HG02970 (cell line): Measurements from ENCODE around the gene STOX1.
A peak's percentile ranks its signal among the peaks of the same experiment; 100 is the strongest.
"Not testable (repeated sequence)": the region's sequence is repeated elsewhere in the genome, so short reads cannot be mapped to it uniquely, and the experiment has no call there.

Experiments
- ATAC-seq: cut with Tn5 transposase; IDR thresholded peaks from one replicate; pipeline ENCODE4 v1.9.1; 2021; ENCODE audit warnings: mild to moderate bottlenecking, moderate library complexity, moderate number of reproducible peaks; ENCODE audit not compliant: unreplicated experiment, low FRiP score

The STOX1 gene

GRCh38 chr10:68826764-68827591, at the start of gene STOX1:
TSS of gene STOX1 (plus strand) at chr10:68827531. CDS start at chr10:68827624, 93 bp downstream.
- ATAC-seq: peak; percentile 59

- no peak for ATAC-seq
Observed at GRCh38 chr10:68781613-68782574, 45.4 kb upstream of the STOX1 start.

- ATAC-seq: no peak
Observed at GRCh38 chr10:68784476-68784875, 42.9 kb upstream of the STOX1 start.

GRCh38 chr10:68787813-68788212, 39.5 kb upstream of the STOX1 start:
- ATAC-seq: no peak

GRCh38 chr10:68790476-68790875, 36.9 kb upstream of the STOX1 start:
- no peak for ATAC-seq

- no peak for ATAC-seq
Observed at GRCh38 chr10:68792115-68792514, 35.2 kb upstream of the STOX1 start.

GRCh38 chr10:68795886-68796532, 31.3 kb upstream of the STOX1 start:
- ATAC-seq: no peak

GRCh38 chr10:68796605-68797004, 30.7 kb upstream of the STOX1 start:
- ATAC-seq: no peak

GRCh38 chr10:68800211-68800610, 27.1 kb upstream of the STOX1 start:
- no peak for ATAC-seq

- no peak for ATAC-seq
Observed at GRCh38 chr10:68804692-68805091, 22.6 kb upstream of the STOX1 start.

GRCh38 chr10:68810830-68811229, 16.5 kb upstream of the STOX1 start:
- not testable (repeated sequence) for ATAC-seq

- ATAC-seq: no peak
Observed at GRCh38 chr10:68811314-68812009, 15.9 kb upstream of the STOX1 start.

- no peak for ATAC-seq
Observed at GRCh38 chr10:68812420-68812819, 14.9 kb upstream of the STOX1 start.

GRCh38 chr10:68813559-68813958, 13.8 kb upstream of the STOX1 start:
- ATAC-seq: no peak

- no peak for ATAC-seq
Observed at GRCh38 chr10:68816796-68817412, 10.4 kb upstream of the STOX1 start.

- not testable (repeated sequence) for ATAC-seq
Observed at GRCh38 chr10:68820359-68820758, 7.0 kb upstream of the STOX1 start.

GRCh38 chr10:68822626-68823025, 4.7 kb upstream of the STOX1 start:
- ATAC-seq: not testable (repeated sequence)

GRCh38 chr10:68827592-68827959, 245 bp downstream of the STOX1 start:
- ATAC-seq: not testable (repeated sequence)

- not testable (repeated sequence) for ATAC-seq
Observed at GRCh38 chr10:68828083-68828601, 811 bp downstream of the STOX1 start.
